Ishikawa (cell line): ENCODE data around the gene ICE1.

Source experiments
- CEBPB ChIP-seq: IDR thresholded peaks from 2 replicates; pipeline ENCODE4 v1.6.1; 2012
- MAX ChIP-seq: IDR thresholded peaks from 2 replicates; pipeline ENCODE4 v1.6.1; 2012
- RAD21 ChIP-seq: IDR thresholded peaks from 2 replicates; pipeline ENCODE4 v1.6.1; 2012; ENCODE audit warnings: low read depth
- TCF12 ChIP-seq: IDR thresholded peaks from 2 replicates; pipeline ENCODE4 v1.6.1; 2012; ENCODE audit warnings: low read depth
- TEAD4 ChIP-seq: IDR thresholded peaks from 2 replicates; pipeline ENCODE4 v1.6.1; 2012
- YY1 ChIP-seq: IDR thresholded peaks from 2 replicates; pipeline ENCODE4 v1.6.1; 2012; ENCODE audit warnings: low read depth

- TF ChIP-seq CEBPB (no peak), MAX (no peak), TCF12 (no peak), YY1 (no peak), TEAD4 (no peak), RAD21 (no peak)
Observed at GRCh38 chr5:5383461-5383860, 39.0 kb upstream of the ICE1 start.
